Osteoblast (primary cell): ENCODE measurements around the gene SPTLC2. TPM values are rescaled to one million over a fixed set of nuclear protein-coding genes. Genes with fewer than 3 reads are reported as not detected.

Experiments used
- DNase-seq: peaks from one replicate; pipeline ENCODE4 v3.0.0; 2011; ENCODE audit warnings: low spot score, mixed read lengths; ENCODE audit not compliant: insufficient read length; ENCODE audit errors: missing footprints
- H2AFZ ChIP-seq: 2 replicates; pipeline ENCODE4 v1.6.0; 2011; ENCODE audit warnings: mild to moderate bottlenecking, low read length
- H3K27ac ChIP-seq: 2 replicates; pipeline ENCODE4 v1.5.1; 2011; ENCODE audit warnings: mild to moderate bottlenecking, low read depth, low read length, moderate library complexity
- H3K27me3 ChIP-seq: 2 replicates; pipeline ENCODE4 v1.6.0; 2012; ENCODE audit warnings: mild to moderate bottlenecking, control low read depth, inconsistent platforms, low read length, moderate library complexity; ENCODE audit not compliant: insufficient read depth
- H3K36me3 ChIP-seq: 2 replicates; pipeline ENCODE4 v1.5.1; 2011; ENCODE audit warnings: mild to moderate bottlenecking, low read length, control low read depth, moderate library complexity; ENCODE audit not compliant: insufficient read depth
- H3K4me1 ChIP-seq: 2 replicates; pipeline ENCODE4 v1.5.1; 2011; ENCODE audit warnings: mild to moderate bottlenecking, low read length, control low read depth, moderate library complexity; ENCODE audit not compliant: insufficient read depth
- H3K4me2 ChIP-seq: 2 replicates; pipeline ENCODE4 v1.6.0; 2011; ENCODE audit warnings: mild to moderate bottlenecking, low read length; ENCODE audit not compliant: insufficient read depth
- H3K4me3 ChIP-seq: fragments of 200-600 bp; sonication (generic); 3 replicates; pipeline ENCODE4 v1.5.1; 2012; ENCODE audit warnings: mild to moderate bottlenecking, low read length, inconsistent platforms; ENCODE audit not compliant: insufficient read depth
- H3K79me2 ChIP-seq: 2 replicates; pipeline ENCODE4 v1.6.0; 2012; ENCODE audit warnings: mild to moderate bottlenecking, low read length, control low read depth, inconsistent platforms; ENCODE audit not compliant: insufficient read depth
- H3K9me3 ChIP-seq: 2 replicates; pipeline ENCODE4 v1.5.1; 2011; ENCODE audit warnings: low read depth, low read length, control low read depth
- H4K20me1 ChIP-seq: 2 replicates; pipeline ENCODE4 v1.6.0; 2012; ENCODE audit warnings: mild to moderate bottlenecking, low read length, control low read depth; ENCODE audit not compliant: insufficient read depth
- CTCF ChIP-seq: IDR thresholded peaks from 2 replicates; pipeline ENCODE4 v1.5.1; 2011; ENCODE audit warnings: mild to moderate bottlenecking, low read depth, low read length, moderate library complexity; ENCODE audit errors: extremely low read depth
- total RNA-seq: library from RNA; depleted of rRNA; stranded (reverse); fragments of >200 nt; gene quantifications from 2 replicates; pipeline ENCODE4 v1.2.3, GENCODE V29; 2012

Gene SPTLC2
- total RNA-seq, 1 donor, result 59.0 TPM

GRCh38 chr14:77585385-77585784 lies 31.1 kb downstream of the SPTLC2 start:
- peaks cover 17% of the 10 kb centered on the region for H3K4me1 ChIP-seq
- no peak overlapping the region for H3K4me2 ChIP-seq
- no peak for TF ChIP-seq CTCF
- H3K79me2 ChIP-seq, result peaks cover 91% of the 10 kb centered on the region
- H3K4me3 ChIP-seq, result no peak overlapping the region
- H3K27ac ChIP-seq, result no peak overlapping the region
- H2AFZ ChIP-seq, result no peak overlapping the region
- no peaks in the 10 kb centered on the region for H3K9me3 ChIP-seq
- peaks cover 14% of the 10 kb centered on the region for H4K20me1 ChIP-seq
- H3K27me3 ChIP-seq, result no peaks in the 10 kb centered on the region
- no peak for DNase-seq
- H3K36me3 ChIP-seq, result no peaks in the 10 kb centered on the region

- no peak overlapping the region for H3K4me2 ChIP-seq
- peaks cover 22% of the 10 kb centered on the region for H3K4me1 ChIP-seq
Observed at GRCh38 chr14:77584809-77585208, 31.6 kb downstream of the SPTLC2 start.

GRCh38 chr14:77583657-77584056 lies 32.8 kb downstream of the SPTLC2 start:
- DNase-seq, result no peak
- no peaks in the 10 kb centered on the region for H3K9me3 ChIP-seq
- no peak overlapping the region for H3K4me2 ChIP-seq
- H2AFZ ChIP-seq, result no peak overlapping the region
- peaks cover 34% of the 10 kb centered on the region for H3K4me1 ChIP-seq
- TF ChIP-seq CTCF, result no peak
- no peak overlapping the region for H3K27ac ChIP-seq
- H3K4me3 ChIP-seq, result no peak overlapping the region
- peaks cover 89% of the 10 kb centered on the region for H3K79me2 ChIP-seq
- no peaks in the 10 kb centered on the region for H3K27me3 ChIP-seq
- peaks cover 18% of the 10 kb centered on the region for H4K20me1 ChIP-seq
- no peaks in the 10 kb centered on the region for H3K36me3 ChIP-seq

More at GRCh38 chr14:77584809-77585208, 31.6 kb downstream of the SPTLC2 start:
- Histone ChIP-seq H2AFZ (no peak overlapping the region), H3K79me2 (peaks cover 89% of the 10 kb centered on the region), H3K27me3 (no peaks in the 10 kb centered on the region), H4K20me1 (peaks cover 14% of the 10 kb centered on the region), H3K9me3 (no peaks in the 10 kb centered on the region), H3K27ac (peak overlapping the region; percentile 14), H3K4me3 (no peak overlapping the region), H3K36me3 (no peaks in the 10 kb centered on the region)
- TF ChIP-seq CTCF, result no peak
- no peak for DNase-seq

GRCh38 chr14:77582511-77582910 lies 33.9 kb downstream of the SPTLC2 start:
- Histone ChIP-seq H3K36me3 (peaks cover 4% of the 10 kb centered on the region), H3K27ac (peak overlapping the region; percentile 21), H3K27me3 (no peaks in the 10 kb centered on the region), H3K4me3 (no peak overlapping the region), H3K4me1 (peaks cover 34% of the 10 kb centered on the region), H3K9me3 (no peaks in the 10 kb centered on the region), H3K4me2 (no peak overlapping the region), H4K20me1 (peaks cover 18% of the 10 kb centered on the region), H3K79me2 (peaks cover 87% of the 10 kb centered on the region), H2AFZ (no peak overlapping the region)
- no peak for TF ChIP-seq CTCF
- DNase-seq, result no peak
